Measurements from ENCODE around the gene TTBK1.

The TTBK1 gene

DNA sequence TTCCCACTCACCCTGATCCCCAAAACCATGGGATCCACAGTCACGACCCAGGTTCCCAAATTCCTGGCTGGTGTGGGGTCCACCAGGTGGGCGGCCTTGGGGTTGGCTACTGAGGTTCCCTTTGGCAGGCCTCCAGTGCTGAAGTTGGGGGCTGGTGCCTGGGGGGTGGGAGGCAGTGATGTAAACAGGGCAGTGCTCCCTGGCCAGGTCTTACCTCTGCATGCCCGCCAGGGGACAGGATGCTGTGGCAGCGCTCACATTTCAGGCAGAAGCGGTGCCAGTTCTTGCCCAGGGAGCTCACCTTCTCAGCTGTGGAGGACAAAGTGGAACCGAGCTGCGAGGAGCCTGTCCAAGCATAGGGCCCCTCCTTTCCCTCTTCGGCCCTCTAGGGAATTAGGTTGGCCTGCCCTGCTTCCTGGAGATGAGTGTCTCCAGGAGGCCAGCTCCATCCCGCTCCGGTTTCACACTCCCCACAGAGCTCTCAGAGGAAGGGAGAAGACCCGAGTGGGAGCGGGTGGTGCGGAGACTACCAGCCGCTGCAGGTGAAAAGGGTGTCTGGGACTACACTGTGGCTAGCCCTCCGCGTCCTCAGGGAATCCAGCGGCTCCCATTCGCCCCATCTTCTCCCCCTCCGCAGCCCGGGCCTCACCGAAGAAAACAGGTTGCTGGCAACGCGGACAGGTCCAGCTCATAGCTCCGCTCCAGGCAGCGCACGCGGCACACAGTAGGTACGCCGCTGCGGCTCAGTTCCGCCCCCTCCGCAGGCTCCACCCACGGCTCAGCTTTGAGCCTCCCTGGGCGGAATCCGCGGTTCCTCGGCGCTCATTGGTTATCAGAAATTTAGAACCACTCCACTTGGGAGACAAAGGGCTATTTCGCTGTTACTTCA is 65.1 kb downstream of the TTBK1 start, which contains the start of gene CRIP3:
TSS of gene CRIP3 (minus strand) at position 726 of the 889 bp plus-strand sequence. CDS start at position 692, 34 bp downstream.
- peak; percentile 6 for DNase-seq

- DNase-seq, result no peak
These were observed 65.8 kb downstream of the TTBK1 start for GRCh38 chr6:43308990-43309477.

DNA sequence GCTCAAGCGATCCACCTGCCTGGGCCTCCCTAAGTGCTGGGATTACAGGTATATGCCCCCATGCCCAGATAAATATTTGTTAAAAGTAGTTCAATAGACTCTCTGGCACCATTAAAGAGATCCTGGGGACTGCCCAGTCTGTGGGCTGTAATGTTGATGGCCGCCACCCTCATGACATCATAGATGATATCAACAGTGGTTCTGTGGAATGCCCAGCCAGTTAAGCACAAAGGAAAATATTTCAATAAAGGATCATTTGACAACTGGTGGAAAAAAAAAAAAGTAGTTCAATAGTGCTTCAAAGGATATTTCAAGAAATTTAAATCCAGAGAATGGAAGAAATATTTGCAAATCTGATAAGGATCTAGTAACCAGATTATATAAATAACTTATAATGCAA is 66.9 kb downstream of the TTBK1 start:
- DNase-seq, result no peak

DNA sequence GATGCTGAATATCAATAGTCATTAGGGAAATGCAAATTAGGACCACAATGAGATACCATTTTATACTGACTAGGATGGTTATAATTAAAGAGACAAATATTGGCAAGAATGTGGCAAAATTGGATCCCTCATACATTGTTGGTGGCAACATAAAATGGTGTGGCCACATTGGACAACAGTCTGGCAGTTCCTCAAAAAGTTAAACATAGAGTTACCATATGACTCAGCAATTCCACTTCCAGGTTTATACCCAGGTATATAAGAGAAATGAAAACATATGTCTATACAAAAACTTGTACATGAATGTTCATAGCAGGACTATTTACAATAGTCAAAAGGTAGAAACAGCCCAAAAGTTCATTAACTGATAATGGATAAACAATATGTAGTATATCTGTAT is 67.3 kb downstream of the TTBK1 start:
- DNase-seq, result no peak

GRCh38 chr6:43311666-43312065 is 68.4 kb downstream of the TTBK1 start:
- no peak for DNase-seq

- DNase-seq, result no peak
These were observed 70.5 kb downstream of the TTBK1 start for GRCh38 chr6:43313813-43314212.

GRCh38 chr6:43318011-43318410 is 74.7 kb downstream of the TTBK1 start:
- DNase-seq, result no peak

DNA sequence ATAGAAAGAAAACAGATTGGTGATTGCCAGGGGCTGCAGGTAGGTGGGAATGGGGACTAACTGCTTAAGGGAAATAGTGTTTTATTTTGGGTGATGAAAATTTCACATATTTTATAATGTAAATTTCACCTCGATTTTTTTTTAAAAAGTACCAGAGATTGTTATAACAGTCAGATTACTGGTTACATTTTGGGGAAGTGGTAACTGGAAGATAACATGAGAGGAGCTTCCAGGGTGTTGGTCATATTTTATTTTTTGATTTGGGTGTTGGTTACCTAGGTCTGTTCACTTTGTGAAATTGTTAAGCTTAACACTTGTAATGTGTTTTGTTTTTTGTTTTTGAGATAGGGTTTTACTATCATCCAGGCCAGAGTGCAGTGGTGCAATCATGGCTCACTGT is 82.6 kb downstream of the TTBK1 start:
- DNase-seq, result no peak

DNA sequence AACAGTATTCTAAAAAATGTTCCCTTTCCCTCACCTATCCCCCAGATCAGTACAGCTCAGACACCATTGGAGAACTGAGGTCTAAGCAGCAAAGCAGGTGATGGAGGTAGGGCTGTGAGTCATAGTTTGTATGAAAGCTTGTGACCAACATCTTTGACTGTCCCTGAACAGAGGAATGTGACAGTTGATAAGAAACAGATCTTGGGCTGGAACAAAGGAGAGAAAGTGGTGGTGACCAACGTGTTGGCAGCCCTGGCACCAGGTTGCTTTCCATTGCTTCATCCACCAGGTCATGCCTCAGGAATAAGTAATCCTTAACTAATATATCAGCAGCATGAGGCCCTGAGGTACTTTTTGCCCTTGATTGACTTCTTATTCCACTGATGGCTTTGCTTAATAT is 85.2 kb downstream of the TTBK1 start:
- no peak for DNase-seq

DNA sequence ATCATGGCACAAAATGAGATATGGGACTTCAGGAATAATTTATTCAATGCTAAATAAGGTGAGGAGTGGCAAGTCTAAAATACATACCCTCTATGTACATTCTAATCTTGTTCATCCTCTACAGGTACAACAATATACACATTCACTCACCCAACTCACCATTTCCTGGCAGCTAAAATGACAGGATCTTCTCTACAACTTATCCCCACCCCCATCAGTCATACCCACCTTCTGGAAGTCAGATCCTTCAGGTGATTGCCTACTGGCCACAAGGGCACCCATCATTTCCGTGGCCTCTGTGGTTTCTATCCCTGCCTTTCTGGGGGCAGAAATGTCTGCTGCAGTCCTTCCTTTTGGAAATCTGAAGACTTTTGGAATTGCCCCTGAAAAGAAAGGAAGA is 88.2 kb downstream of the TTBK1 start:
- no peak for DNase-seq

DNA sequence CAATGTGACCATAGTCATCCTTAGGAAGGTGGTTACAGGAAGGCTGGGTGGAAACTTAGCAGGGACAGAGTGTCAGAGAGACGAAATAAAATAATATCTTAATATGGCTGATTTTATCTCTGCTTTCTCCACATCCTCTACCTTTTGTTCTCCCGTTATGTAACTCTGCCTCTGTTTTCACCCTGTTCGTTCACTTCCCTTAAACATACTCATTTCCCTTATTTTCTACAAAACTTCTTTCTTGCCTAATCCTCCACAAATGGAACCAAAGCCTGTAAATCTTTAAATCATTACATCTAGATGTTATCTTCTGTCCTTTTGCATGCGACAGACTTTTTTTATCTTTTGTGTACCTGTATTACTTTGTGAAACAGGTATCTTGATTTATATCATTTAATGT is 88.6 kb downstream of the TTBK1 start:
- no peak for DNase-seq

- peak; percentile 57 for DNase-seq
These were observed 91.3 kb downstream of the TTBK1 start for GRCh38 chr6:43334466-43335095.

DNA sequence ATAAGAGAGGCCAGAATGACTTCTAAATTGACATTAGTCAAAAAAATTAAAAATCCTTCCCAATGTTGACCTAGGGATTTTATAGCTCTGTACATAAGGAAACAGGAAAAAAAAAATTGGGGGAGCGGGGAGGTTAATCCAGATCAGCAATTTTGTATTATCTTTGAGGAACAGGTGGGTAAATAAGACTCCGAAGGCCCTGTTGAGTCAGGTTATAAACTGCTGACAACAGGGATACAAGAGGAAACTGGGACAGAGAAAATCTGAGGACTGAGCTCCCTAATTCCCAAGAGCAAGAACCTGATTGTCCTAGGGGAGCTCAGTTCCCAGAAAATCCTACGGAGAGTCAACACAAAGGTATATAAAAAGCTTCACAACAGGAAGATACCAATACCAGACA is 92.2 kb downstream of the TTBK1 start:
- no peak for DNase-seq

GRCh38 chr6:43336382-43336781 is 93.1 kb downstream of the TTBK1 start:
- DNase-seq, result no peak

Data from HCEC 1CT (cell line).